Measurements from ENCODE around the gene DPEP3.
A peak's percentile ranks its signal among the peaks of the same experiment; 100 is the strongest.

Gene DPEP3

GRCh38 chr16:67931712-67932461 is 48.4 kb downstream of the DPEP3 start, which contains the start of gene CTRL:
Gene CTRL, minus strand, starts transcription at chr16:67931862. Its CDS starts 10 bp downstream, at chr16:67931852.
- no peak for TF ChIP-seq FOXP2 (optimal IDR thresholded peaks at IDR 0.05; ENCODE audit: borderline replicate concordance, extremely low read depth, extremely low read length, insufficient read depth)
- no peak for TF ChIP-seq SIN3A (IDR thresholded peaks at IDR 0.05; ENCODE audit: borderline replicate concordance, insufficient read depth, low read length)
- TF ChIP-seq REST (IDR thresholded peaks at IDR 0.05; ENCODE audit: insufficient read depth in 1 of 2, low read depth in 2 of 2, low read length in 2 of 2): no peak
- TF ChIP-seq POLR2AphosphoS5 (IDR thresholded peaks at IDR 0.05; ENCODE audit: low read depth, low read length): no peak
- no peak for TF ChIP-seq TAF1 (IDR thresholded peaks at IDR 0.05; ENCODE audit: borderline replicate concordance, insufficient read depth, low read length)

GRCh38 chr16:67930678-67931211 is 49.6 kb downstream of the DPEP3 start:
- TF ChIP-seq POLR2AphosphoS5 (IDR thresholded peaks at IDR 0.05; ENCODE audit: low read depth, low read length) (no peak), SIN3A (IDR thresholded peaks at IDR 0.05; ENCODE audit: borderline replicate concordance, insufficient read depth, low read length) (no peak), TAF1 (IDR thresholded peaks at IDR 0.05; ENCODE audit: borderline replicate concordance, insufficient read depth, low read length) (no peak), REST (IDR thresholded peaks at IDR 0.05; ENCODE audit: insufficient read depth in 1 of 2, low read depth in 2 of 2, low read length in 2 of 2) (no peak), FOXP2 (optimal IDR thresholded peaks at IDR 0.05; ENCODE audit: borderline replicate concordance, extremely low read depth, extremely low read length, insufficient read depth) (no peak)

DNA sequence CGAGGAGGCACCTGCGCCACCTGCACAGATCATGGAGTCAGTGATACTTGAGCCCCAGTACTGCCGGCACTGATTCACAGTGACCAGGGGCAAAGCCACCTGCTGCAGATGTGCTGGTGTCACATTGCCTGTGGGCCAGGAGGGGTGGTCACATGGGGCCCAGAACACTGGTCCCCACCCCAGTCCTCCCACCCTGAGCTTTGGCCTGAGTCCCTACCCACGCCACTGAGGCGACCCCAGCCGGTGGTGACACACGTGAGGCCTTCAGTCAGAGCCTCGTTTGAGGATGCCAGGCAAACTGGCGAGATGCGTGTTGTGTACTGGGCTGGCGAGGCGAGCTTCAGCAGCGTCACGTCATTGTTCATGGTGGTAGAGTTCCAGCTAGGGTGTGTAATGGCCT is 50.1 kb downstream of the DPEP3 start:
- TF ChIP-seq FOXP2 (optimal IDR thresholded peaks at IDR 0.05; ENCODE audit: borderline replicate concordance, extremely low read depth, extremely low read length, insufficient read depth): no peak
- TF ChIP-seq SIN3A (IDR thresholded peaks at IDR 0.05; ENCODE audit: borderline replicate concordance, insufficient read depth, low read length): no peak
- TF ChIP-seq TAF1 (IDR thresholded peaks at IDR 0.05; ENCODE audit: borderline replicate concordance, insufficient read depth, low read length): no peak
- TF ChIP-seq POLR2AphosphoS5 (IDR thresholded peaks at IDR 0.05; ENCODE audit: low read depth, low read length): no peak
- TF ChIP-seq REST (IDR thresholded peaks at IDR 0.05; ENCODE audit: insufficient read depth in 1 of 2, low read depth in 2 of 2, low read length in 2 of 2): no peak

- TF ChIP-seq REST (IDR thresholded peaks at IDR 0.05; ENCODE audit: insufficient read depth in 1 of 2, low read depth in 2 of 2, low read length in 2 of 2): no peak
- TF ChIP-seq TAF1 (IDR thresholded peaks at IDR 0.05; ENCODE audit: borderline replicate concordance, insufficient read depth, low read length): no peak
- TF ChIP-seq FOXP2 (optimal IDR thresholded peaks at IDR 0.05; ENCODE audit: borderline replicate concordance, extremely low read depth, extremely low read length, insufficient read depth): peak; percentile 43
Measured at GRCh38 chr16:67928561-67929364, 51.5 kb downstream of the DPEP3 start.
